SK-N-MC (cell line): ENCODE measurements around the gene CDC45.

Experiments used
- EZH2 ChIP-seq: fragments of 200-600 bp; sonication (generic); IDR thresholded peaks from one replicate; pipeline ENCODE4 v1.6.1; 2017; ENCODE audit warnings: antibody characterized with exemption
- FOXP2 ChIP-seq: optimal IDR thresholded peaks from 2 replicates; pipeline ENCODE3; 2011; ENCODE audit warnings: mild to moderate bottlenecking, moderate library complexity; ENCODE audit not compliant: insufficient read depth; ENCODE audit errors: extremely low read length, control extremely low read depth
- POLR2AphosphoS5 ChIP-seq: IDR thresholded peaks from 2 replicates; pipeline ENCODE4 v1.6.1; 2012; ENCODE audit warnings: mild to moderate bottlenecking, low read depth, low read length, borderline replicate concordance

DNA sequence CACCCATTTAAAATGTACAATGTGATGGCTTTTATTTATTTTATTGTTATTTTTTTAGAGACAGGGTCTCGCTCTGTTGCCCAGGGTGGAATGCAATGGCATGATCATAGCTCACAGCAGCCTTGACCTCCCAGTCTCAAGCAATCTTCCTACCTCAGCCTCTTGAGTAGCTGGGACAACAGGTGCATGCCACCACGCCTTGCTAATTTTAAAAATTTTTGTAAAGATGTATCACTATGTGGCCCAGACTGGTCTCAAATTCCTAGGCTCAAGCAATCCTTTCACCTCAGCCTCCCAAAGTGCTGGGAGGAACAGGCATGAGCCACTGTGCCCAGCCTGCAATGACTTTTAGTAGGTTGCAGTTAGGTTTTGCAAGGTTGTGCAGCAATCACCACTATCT, 30.2 kb downstream of the CDC45 start:
- TF ChIP-seq POLR2AphosphoS5 (no peak), EZH2 (no peak), FOXP2 (no peak)
